ENCODE measurements around the gene MRPL23.

- TF ChIP-seq CTCF (IDR thresholded peaks at IDR 0.05; ENCODE audit: control extremely low read depth in 1 of 3, insufficient read depth in 1 of 3, low read depth in 1 of 3, low read length in 3 of 3) (no peak), EZH2 (IDR thresholded peaks at IDR 0.05; ENCODE audit: low read depth, low read length, severe bottlenecking) (no peak), HDAC2 (IDR thresholded peaks at IDR 0.05; ENCODE audit: borderline replicate concordance in 1 of 2, low read depth in 2 of 2, low read length in 2 of 2) (no peak), EP300 (IDR thresholded peaks at IDR 0.05; ENCODE audit: borderline replicate concordance in 1 of 2, low read depth in 2 of 2, low read length in 2 of 2) (no peak), RAD21 (IDR thresholded peaks at IDR 0.05 in 1 of 2, conservative IDR thresholded peaks at IDR 0.05 in 1 of 2; ENCODE audit: low read depth in 2 of 2, low read length in 2 of 2) (no peak), POLR2A (IDR thresholded peaks at IDR 0.05; ENCODE audit: control extremely low read depth in 1 of 2, low read depth in 2 of 2, low read length in 2 of 2) (no peak), ZNF274 (IDR thresholded peaks at IDR 0.05; ENCODE audit: borderline replicate concordance, extremely low read depth, low read length) (no peak), MAFK (IDR thresholded peaks at IDR 0.05; ENCODE audit: low read depth, low read length) (no peak), RFX5 (IDR thresholded peaks at IDR 0.05; ENCODE audit: borderline replicate concordance, low read depth, low read length) (no peak)
- TF ChIP-seq, protein P1, sequence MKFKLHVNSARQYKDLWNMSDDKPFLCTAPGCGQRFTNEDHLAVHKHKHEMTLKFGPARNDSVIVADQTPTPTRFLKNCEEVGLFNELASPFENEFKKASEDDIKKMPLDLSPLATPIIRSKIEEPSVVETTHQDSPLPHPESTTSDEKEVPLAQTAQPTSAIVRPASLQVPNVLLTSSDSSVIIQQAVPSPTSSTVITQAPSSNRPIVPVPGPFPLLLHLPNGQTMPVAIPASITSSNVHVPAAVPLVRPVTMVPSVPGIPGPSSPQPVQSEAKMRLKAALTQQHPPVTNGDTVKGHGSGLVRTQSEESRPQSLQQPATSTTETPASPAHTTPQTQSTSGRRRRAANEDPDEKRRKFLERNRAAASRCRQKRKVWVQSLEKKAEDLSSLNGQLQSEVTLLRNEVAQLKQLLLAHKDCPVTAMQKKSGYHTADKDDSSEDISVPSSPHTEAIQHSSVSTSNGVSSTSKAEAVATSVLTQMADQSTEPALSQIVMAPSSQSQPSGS (IDR thresholded peaks at IDR 0.05; ENCODE audit: low read length), result no peak
Measured at GRCh38 chr11:1919391-1920127, 27.6 kb upstream of the MRPL23 start, which contains the start of gene TNNT3.

All from H1 (cell line).